Measurements from ENCODE around the gene NPPA. TPM values are rescaled to one million over a fixed set of nuclear protein-coding genes. Genes with fewer than 3 reads are reported as not detected.
"Not testable (repeated sequence)": the region's sequence is repeated elsewhere in the genome, so short reads cannot be mapped to it uniquely, and the experiment has no call there.

The NPPA gene
- not detected in 2 replicates for total RNA-seq

GRCh38 chr1:11847667-11848372 is at the start of gene NPPA:
TSS of gene NPPA (minus strand) at chr1:11847783. CDS start at chr1:11847684, 99 bp downstream.
- DNase-seq (ENCODE audit: low read depth, low spot score) = no peak

- DNase-seq (ENCODE audit: low read depth, low spot score) = not testable (repeated sequence)
These were observed 46.9 kb upstream of the NPPA start for GRCh38 chr1:11894501-11894900.

- DNase-seq (ENCODE audit: low read depth, low spot score) = no peak
These were observed 46.3 kb upstream of the NPPA start for GRCh38 chr1:11893907-11894251.

DNA sequence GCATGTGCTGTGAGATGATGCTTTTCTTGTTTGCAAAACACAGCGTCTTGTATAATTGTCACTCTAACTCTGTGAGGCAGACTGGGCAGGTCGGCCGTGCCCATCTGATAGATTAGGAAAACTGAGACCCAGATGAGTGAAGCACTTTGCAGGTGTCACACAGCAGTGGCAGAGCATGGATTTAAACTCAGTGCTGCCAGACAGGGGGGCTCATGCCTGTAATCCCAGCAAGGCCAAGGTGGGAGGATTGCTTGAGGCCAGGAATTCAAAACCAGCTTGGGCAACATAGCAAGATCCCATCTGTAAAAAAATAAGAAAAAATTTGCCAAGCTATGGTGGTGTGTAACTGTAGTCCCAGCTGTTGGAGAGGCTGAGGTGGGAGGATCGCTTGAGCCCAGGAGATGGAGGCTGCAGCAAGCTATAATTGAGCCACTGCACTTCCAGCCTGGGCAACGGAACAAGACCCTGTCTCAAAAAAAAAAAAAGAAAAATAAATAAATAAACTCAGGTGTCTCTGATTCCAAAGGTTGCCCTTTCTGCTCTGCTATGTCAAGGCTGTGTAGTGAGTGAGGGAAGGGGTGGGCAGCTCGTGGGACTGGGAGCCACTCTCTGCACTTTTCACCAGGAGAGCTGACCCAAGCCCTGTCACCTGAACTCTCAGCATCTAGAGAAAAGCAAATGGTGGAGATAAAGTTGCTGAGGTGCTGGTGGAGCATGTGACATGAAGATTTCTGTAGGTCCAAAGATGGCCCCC is 44.0 kb upstream of the NPPA start:
- DNase-seq (ENCODE audit: low read depth, low spot score) = no peak

DNA sequence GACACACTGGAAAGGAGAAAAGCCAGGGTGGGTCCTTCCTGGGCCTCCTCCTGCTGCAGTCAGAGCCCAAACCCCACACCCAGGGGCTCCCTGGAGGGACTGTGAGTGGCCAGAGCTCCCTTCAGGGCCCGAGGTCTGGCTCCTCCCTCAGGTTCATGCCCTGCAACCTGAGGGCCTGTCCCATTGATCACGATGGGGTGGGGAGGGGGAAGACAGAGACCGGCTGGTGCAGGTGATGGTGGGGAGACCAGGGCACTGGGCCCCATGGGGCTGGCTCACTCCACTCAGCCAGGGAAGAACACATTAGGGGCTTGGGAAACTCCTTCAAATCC is 41.3 kb upstream of the NPPA start:
- DNase-seq (ENCODE audit: low read depth, low spot score) = no peak

DNA sequence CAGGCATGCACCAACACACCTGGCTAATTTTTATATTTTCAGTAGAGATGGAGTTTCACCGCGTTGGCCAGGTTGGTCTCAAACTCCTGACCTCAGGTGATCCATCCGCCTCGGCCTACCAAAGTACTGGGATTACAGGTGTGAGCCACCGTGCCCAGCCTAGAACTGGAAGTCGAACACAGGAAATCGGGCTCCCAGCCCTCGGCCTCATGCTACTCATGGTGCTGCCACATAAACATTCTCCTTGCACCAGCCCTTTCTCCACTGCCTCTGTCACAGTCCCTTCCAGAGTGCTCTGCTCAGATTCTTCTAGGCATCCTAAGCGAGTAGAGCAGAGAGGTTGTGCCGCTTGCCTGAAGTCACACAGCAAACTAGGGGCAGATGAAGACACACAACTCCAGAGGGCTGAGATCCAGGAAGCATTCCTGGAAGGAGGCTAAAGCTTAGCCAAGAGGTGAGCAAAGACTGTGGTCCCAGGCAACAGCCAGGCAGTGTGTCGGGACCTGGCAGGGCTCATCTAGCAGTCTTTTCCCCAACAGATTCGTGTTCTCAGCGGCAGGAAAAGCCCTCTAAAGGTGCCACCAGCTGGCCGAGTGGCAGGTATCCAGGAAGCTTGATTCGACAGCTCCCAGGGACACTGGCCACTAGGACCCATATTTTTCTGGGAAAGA is 40.8 kb upstream of the NPPA start:
- no peak for DNase-seq (ENCODE audit: low read depth, low spot score)

DNA sequence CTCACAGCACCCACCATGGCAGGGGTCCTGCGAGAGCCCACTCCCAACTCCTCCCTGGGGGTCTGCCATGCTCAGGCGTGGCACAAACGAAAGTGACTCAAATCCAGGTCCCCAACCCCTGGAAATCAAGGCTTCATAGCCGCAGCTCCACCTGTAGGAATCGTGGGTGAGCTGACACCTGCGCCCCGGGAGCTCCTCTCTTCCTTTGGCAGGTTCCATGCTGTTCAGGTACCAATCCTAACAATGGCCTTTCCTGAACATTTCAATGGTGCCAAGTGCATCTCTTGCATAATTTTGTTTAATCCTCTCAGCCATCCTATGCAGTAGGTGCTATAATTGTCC is 40.1 kb upstream of the NPPA start:
- DNase-seq (ENCODE audit: low read depth, low spot score) = no peak

- no peak for DNase-seq (ENCODE audit: low read depth, low spot score)
These were observed 39.5 kb upstream of the NPPA start for GRCh38 chr1:11886986-11887665.

GRCh38 chr1:11885916-11886315 is 38.3 kb upstream of the NPPA start:
- no peak for DNase-seq (ENCODE audit: low read depth, low spot score)

- no peak for DNase-seq (ENCODE audit: low read depth, low spot score)
These were observed 35.4 kb upstream of the NPPA start for GRCh38 chr1:11882814-11883538.

DNA sequence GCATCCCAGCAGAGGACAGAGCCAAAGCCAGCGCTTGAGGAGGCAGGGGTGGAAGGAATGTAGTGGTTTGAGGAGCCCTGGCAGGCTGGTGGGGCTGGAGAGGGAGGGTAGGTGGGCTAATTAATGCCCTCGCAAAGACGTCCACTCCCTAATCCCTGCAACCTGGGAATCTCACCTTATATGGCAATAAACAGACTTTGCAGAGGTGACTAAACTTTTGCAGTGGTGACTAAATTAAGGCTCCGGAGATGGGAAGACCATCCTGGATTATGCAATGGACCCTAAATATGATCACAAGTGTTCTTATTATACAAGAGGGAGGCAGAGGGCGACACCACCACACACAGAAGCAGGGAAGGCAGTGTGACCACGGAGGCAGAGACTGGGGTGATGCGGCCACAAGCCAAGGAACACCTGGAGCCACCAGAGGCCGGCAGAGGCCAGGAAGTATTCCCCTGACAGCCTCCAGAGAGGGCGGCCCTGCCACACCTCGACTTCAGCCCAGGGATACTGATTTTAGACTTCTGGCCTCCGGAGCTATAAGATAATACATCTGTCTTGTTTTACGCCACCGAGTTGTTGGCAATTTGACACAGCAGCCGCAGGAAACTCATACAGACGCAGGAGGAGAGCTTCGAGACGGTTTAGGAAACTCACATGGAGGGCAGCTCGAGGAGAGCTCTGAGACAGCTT is 34.3 kb upstream of the NPPA start:
- DNase-seq (ENCODE audit: low read depth, low spot score) = no peak

DNA sequence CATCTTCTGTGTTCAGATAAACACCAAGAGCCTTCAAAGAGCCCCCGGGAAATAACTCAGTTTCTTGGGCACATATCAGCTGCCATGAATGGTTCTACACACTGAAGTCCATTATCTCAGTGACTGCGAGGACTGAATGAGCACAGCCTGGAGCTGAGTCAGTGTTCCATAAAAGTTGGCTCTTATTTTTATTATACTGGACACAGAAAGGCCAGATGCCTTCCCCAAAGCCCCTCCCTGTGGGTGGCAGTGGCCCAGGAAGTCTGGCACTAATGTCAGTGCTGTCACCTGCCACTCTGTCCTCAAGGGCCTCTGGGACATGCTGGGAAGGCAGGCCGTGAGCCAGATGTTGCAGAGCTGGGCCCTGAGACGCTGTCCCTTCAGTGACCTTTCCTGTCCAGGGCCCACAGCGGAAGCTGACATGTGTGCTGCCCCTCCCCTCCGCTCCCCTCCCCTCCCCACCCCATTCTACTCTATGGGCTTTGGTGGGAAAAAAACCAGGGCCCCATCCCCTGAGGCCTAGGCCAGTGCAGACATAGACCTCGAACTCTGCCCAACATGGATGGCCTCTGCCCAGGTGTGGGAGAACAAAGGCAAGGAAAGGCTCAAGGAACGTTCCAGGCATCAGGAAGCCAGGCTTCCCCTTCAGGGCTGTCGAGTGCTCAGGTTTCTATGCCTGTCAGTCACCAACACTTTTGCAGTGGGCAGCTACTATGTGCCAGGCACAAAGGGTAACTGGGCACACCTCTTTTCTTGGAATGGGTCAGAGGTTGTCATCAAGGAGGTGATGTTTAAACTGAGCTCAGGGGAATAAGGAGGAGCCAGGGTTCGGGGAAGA is 33.5 kb upstream of the NPPA start:
- DNase-seq (ENCODE audit: low read depth, low spot score) = no peak

DNA sequence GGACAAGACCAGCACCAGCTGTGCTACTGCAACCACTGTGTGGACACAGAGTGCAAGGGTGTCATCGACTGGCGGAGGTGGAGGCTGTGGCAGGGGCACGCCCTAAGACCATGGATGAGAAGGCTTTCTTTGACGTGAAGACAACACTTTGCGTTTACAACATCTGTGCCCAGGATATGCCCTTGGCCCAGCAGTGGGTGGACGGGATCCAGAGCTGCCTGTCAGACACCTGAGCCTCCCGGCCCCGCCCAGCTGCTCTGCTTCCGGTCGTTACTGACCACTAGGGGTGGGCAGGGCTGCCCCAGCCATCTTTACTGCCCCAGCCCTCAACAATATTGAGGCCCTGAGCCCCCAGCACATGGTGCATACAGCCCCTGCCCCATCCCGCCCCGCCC is 32.6 kb upstream of the NPPA start:
- no peak for DNase-seq (ENCODE audit: low read depth, low spot score)

GRCh38 chr1:11879311-11880180 is 32.0 kb upstream of the NPPA start:
- no peak for DNase-seq (ENCODE audit: low read depth, low spot score)

DNA sequence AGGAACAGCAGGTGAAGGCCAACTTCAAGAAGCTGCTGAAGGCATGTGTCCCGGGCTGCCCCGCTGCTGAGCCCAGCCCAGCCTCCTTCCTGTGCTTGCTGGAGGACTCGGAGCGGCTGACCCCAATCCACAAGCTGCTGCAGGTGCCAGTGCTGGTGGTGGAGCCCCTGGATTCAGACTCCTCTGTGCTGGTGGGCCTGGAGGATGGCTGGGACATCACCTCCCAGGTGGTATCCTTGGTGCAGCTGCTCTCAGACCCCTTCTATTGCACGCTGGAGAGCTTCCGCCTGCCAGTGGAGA is 31.3 kb upstream of the NPPA start:
- DNase-seq (ENCODE audit: low read depth, low spot score) = no peak

DNA sequence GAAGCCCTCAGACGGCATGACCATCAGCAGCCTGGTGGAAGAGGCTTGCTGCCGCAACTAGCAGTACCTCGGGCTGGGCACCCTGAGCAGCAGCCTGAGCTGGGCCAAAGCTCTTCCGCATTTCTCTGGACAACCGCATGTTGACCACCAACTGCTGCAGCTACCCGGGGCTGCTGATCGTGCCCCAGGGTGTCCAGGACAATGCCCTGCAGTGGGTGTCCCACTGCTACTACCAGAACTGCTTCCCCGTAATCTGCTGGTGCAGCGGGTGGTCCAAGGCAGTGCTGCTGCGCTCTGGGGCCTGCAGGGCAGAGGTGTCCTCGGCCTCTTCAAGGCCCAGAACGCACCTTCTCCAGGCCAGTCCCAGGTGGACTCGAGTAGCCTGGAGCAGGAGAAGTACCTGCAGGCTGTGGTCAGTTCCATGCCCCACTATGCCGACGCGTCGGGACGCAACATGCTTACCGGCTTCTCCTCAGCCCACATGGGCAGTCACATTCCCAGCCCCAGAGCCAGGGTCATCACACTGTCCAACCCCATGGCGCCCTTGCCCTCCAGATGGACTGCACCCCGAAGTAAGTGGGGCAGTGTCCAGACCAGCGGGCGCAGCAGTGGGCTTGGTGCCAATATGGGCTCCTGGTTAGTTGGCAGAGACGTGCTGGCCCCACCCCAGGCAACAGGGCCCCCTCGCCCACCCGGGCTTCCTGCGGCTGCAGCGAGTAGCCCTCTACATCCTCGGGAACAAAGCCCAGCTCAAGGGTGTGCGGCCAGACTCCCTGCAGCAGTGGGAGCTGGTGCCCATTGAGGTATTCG is 30.7 kb upstream of the NPPA start:
- DNase-seq (ENCODE audit: low read depth, low spot score) = no peak

GRCh38 chr1:11877074-11877473 is 29.5 kb upstream of the NPPA start:
- no peak for DNase-seq (ENCODE audit: low read depth, low spot score)

DNA sequence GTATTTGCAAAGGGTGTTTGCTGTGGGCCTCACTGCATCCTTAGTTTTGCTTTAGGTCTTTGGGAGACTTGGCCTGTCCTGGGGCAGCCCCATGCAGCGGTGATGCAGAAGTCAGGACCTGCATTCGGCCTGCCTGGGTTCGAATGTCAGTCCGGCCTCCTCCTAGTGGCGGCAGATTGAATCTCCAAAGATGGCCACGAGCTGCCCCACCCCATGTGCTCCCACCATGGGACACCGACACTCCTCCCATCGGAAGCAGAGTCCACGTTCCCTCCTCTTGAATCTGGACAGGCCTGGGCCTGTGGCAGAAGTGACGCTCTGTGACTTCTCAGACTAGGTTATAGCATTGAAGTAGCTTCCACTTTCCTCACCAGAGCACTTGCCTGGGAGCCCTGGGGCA is 27.5 kb upstream of the NPPA start:
- DNase-seq (ENCODE audit: low read depth, low spot score) = no peak

GRCh38 chr1:11874624-11875023 is 27.0 kb upstream of the NPPA start:
- no peak for DNase-seq (ENCODE audit: low read depth, low spot score)

Measured in pulmonary artery endothelial cell (primary cell).